PC-3 (cell line): ENCODE measurements around the gene ERBB4. TPM values are rescaled to one million over a fixed set of nuclear protein-coding genes. Genes with fewer than 3 reads are reported as not detected.

ENCODE experiments used
- ATAC-seq: fragments of 200-7000 bp; cut with Tn5 transposase; 2 replicates; pipeline ENCODE4 v1.9.1; 2020; ENCODE audit warnings: mild to moderate bottlenecking, moderate library complexity
- BruUV-seq: library from RNA; stranded (reverse); fragments of 400-500 nt; replicated peaks from 2 replicates; lab custom pipeline; 2021; lab: Mats Ljungman, UMichigan
- CTCF ChIA-PET: fragments of 300-600 bp; sonication (Branson Sonifier 250); formaldehyde crosslinking; loops from one replicate; lab custom pipeline; 2022; ENCODE audit warnings: antibody characterized with exemption; lab: Charles Lee
- POLR2A ChIA-PET: fragments of 300-600 bp; sonication (Branson Sonifier 250); formaldehyde crosslinking; loops from one replicate; lab custom pipeline; 2022; ENCODE audit warnings: antibody characterized with exemption; ENCODE audit not compliant: unreplicated experiment; lab: Charles Lee
- DNase-seq: peaks from one replicate; pipeline ENCODE4 v3.0.0-alpha.2; 2015
- H2AFZ ChIP-seq: fragments of 300-600 bp; sonication (generic); 2 replicates; pipeline ENCODE4 v1.6.0; 2016; ENCODE audit warnings: antibody characterized with exemption, low read length
- H3F3A ChIP-seq: fragments of 300-600 bp; sonication (generic); one replicate; pipeline ENCODE4 v1.6.0; 2017; ENCODE audit warnings: antibody characterized with exemption, low read length, control low read depth, mild to moderate bottlenecking; ENCODE audit not compliant: unreplicated experiment
- H3K27ac ChIP-seq: fragments of 300-600 bp; sonication (generic); 2 replicates; pipeline ENCODE4 v1.5.1; 2016; ENCODE audit warnings: mild to moderate bottlenecking, low read length
- H3K27me3 ChIP-seq: fragments of 300-600 bp; sonication (generic); 2 replicates; pipeline ENCODE4 v1.6.1; 2016; ENCODE audit warnings: low read length, mixed read lengths
- H3K36me3 ChIP-seq: fragments of 300-600 bp; sonication (generic); 2 replicates; pipeline ENCODE4 v1.6.1; 2016; ENCODE audit warnings: low read depth, mixed run types, low read length, mixed read lengths
- H3K4me1 ChIP-seq: fragments of 300-600 bp; sonication (generic); 2 replicates; pipeline ENCODE4 v1.5.1; 2016; ENCODE audit warnings: low read length; ENCODE audit not compliant: insufficient read depth
- H3K4me2 ChIP-seq: fragments of 300-600 bp; sonication (generic); 2 replicates; pipeline ENCODE4 v1.6.0; 2016; ENCODE audit warnings: low read length
- H3K4me3 ChIP-seq: fragments of 300-600 bp; sonication (generic); 2 replicates; pipeline ENCODE4 v1.5.1; 2016; ENCODE audit warnings: mild to moderate bottlenecking, low read length, mixed read lengths
- H3K79me2 ChIP-seq: fragments of 300-600 bp; sonication (generic); 2 replicates; pipeline ENCODE4 v1.6.1; 2017; ENCODE audit warnings: low read length, mixed read lengths
- H3K9ac ChIP-seq: fragments of 300-600 bp; sonication (generic); 2 replicates; pipeline ENCODE4 v1.6.0; 2016; ENCODE audit warnings: mild to moderate bottlenecking, low read length
- H3K9me2 ChIP-seq: fragments of 300-600 bp; sonication (generic); replicated peaks from 2 replicates; pipeline ENCODE4 v1.6.1; 2016; ENCODE audit warnings: mixed run types, low read length, mixed read lengths
- H3K9me3 ChIP-seq: fragments of 300-600 bp; sonication (generic); 2 replicates; pipeline ENCODE4 v1.6.1; 2016; ENCODE audit warnings: low read length, mixed read lengths
- H4K20me1 ChIP-seq: fragments of 300-600 bp; sonication (generic); 2 replicates; pipeline ENCODE4 v1.6.1; 2016; ENCODE audit warnings: low read length, mixed read lengths
- EZH2 ChIP-seq: fragments of 300-600 bp; sonication (generic); IDR thresholded peaks from one replicate; pipeline ENCODE4 v1.6.1; 2017; ENCODE audit warnings: antibody characterized with exemption, mild to moderate bottlenecking, low read length; ENCODE audit not compliant: unreplicated experiment
- EZH2phosphoT487 ChIP-seq: fragments of 300-600 bp; sonication (generic); IDR thresholded peaks from 2 replicates; pipeline ENCODE4 v1.6.1; 2018; ENCODE audit warnings: mild to moderate bottlenecking, antibody characterized with exemption, low read length, borderline replicate concordance
- intact Hi-C: fragments of 100-400 bp; cut with micrococcal nuclease; formaldehyde crosslinking; loops from 2 replicates; pipeline ENCODE4 v1.9.0; 2023
- total RNA-seq: library from RNA; depleted of rRNA; stranded (reverse); fragments of >200 nt; gene quantifications from 2 replicates; pipeline ENCODE4 v1.2.3, GENCODE V29; 2014
- TF ChIP-seq, protein P1 (sequence below): fragments of 300-600 bp; sonication (generic); conservative IDR thresholded peaks from 2 replicates; pipeline ENCODE4 v1.5.1; 2017; ENCODE audit warnings: antibody characterized with exemption, low read depth, mild to moderate bottlenecking, low read length

The ERBB4 gene
- total RNA-seq, 1 experiment from 2014 or later: under 0.01 TPM

- TF ChIP-seq EZH2phosphoT487: no peak
- TF ChIP-seq, protein P1, sequence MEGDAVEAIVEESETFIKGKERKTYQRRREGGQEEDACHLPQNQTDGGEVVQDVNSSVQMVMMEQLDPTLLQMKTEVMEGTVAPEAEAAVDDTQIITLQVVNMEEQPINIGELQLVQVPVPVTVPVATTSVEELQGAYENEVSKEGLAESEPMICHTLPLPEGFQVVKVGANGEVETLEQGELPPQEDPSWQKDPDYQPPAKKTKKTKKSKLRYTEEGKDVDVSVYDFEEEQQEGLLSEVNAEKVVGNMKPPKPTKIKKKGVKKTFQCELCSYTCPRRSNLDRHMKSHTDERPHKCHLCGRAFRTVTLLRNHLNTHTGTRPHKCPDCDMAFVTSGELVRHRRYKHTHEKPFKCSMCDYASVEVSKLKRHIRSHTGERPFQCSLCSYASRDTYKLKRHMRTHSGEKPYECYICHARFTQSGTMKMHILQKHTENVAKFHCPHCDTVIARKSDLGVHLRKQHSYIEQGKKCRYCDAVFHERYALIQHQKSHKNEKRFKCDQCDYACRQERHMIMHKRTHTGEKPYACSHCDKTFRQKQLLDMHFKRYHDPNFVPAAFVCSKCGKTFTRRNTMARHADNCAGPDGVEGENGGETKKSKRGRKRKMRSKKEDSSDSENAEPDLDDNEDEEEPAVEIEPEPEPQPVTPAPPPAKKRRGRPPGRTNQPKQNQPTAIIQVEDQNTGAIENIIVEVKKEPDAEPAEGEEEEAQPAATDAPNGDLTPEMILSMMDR: no peak
- TF ChIP-seq EZH2: no peak
- Histone ChIP-seq H2AFZ (no peak overlapping the region), H3K27ac (no peak overlapping the region), H3K4me1 (no peaks in the 10 kb centered on the region), H3K9me2 (no peaks in the 10 kb centered on the region), H3K4me2 (no peak overlapping the region), H3K79me2 (no peaks in the 10 kb centered on the region), H4K20me1 (no peaks in the 10 kb centered on the region), H3K36me3 (no peaks in the 10 kb centered on the region), H3K4me3 (no peak overlapping the region), H3F3A (no peaks in the 10 kb centered on the region), H3K27me3 (no peaks in the 10 kb centered on the region), H3K9ac (no peak overlapping the region), H3K9me3 (no peaks in the 10 kb centered on the region)
- ATAC-seq (no peak), DNase-seq (no peak)
- BruUV-seq: no TSS peak
- ChIA-PET POLR2A (no interaction called here), CTCF (no interaction called here)
- intact Hi-C loops: no loop called here
Measured at GRCh38 chr2:212346865-212347264, 191.7 kb downstream of the ERBB4 start.

DNA sequence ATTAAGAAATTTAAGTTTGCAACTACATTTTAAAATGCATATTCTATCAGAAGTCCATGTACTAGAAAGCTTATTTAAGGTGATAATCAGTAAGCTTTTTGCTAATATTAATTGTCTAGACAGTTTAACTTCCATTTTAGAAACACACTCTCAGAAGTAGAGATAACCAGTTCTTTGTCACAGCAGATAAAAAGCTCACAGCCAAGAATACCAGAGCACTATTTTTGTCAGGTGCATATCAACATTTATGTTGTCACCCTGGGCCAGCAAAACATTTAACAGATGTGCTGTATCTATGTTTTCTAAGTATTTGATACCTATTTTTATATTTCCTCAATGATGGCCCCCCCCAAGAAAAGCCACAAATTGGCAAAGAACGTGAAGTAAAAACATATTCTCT lies 192.6 kb downstream of the ERBB4 start:
- CTCF ChIA-PET: interaction anchor here (0.7 kb wide), 1 partner anchor 77 kb away, joined by 4 read pairs; no protein-coding TSS in a partner anchor
- intact Hi-C loops: no loop called here
- H3K9me3 ChIP-seq: no peaks in the 10 kb centered on the region
- no peaks in the 10 kb centered on the region for H4K20me1 ChIP-seq
- no peaks in the 10 kb centered on the region for H3F3A ChIP-seq
- no peaks in the 10 kb centered on the region for H3K79me2 ChIP-seq
- no peak overlapping the region for H3K4me2 ChIP-seq
- ATAC-seq: no peak
- TF ChIP-seq EZH2: no peak
- TF ChIP-seq, protein P1: no peak
- TF ChIP-seq EZH2phosphoT487: no peak
- no TSS peak for BruUV-seq
- H3K9ac ChIP-seq: no peak overlapping the region
- POLR2A ChIA-PET: no interaction called here
- H3K9me2 ChIP-seq: no peaks in the 10 kb centered on the region
- DNase-seq: no peak
- no peak overlapping the region for H3K4me3 ChIP-seq
- no peaks in the 10 kb centered on the region for H3K4me1 ChIP-seq
- H3K36me3 ChIP-seq: no peaks in the 10 kb centered on the region
- H3K27me3 ChIP-seq: no peaks in the 10 kb centered on the region
- no peak overlapping the region for H3K27ac ChIP-seq
- no peak overlapping the region for H2AFZ ChIP-seq

GRCh38 chr2:212344131-212344530 lies 194.5 kb downstream of the ERBB4 start:
- Histone ChIP-seq H3K9me2 (no peaks in the 10 kb centered on the region), H3K4me3 (no peak overlapping the region), H3K4me1 (no peaks in the 10 kb centered on the region), H3K36me3 (no peaks in the 10 kb centered on the region), H3K9me3 (no peaks in the 10 kb centered on the region), H2AFZ (no peak overlapping the region), H3K27me3 (no peaks in the 10 kb centered on the region), H3F3A (no peaks in the 10 kb centered on the region), H3K79me2 (no peaks in the 10 kb centered on the region), H3K9ac (no peak overlapping the region), H4K20me1 (no peaks in the 10 kb centered on the region), H3K4me2 (no peak overlapping the region), H3K27ac (no peak overlapping the region)
- intact Hi-C loops: no loop called here
- no TSS peak for BruUV-seq
- ChIA-PET POLR2A (no interaction called here), CTCF (no interaction called here)
- TF ChIP-seq, protein P1: no peak
- TF ChIP-seq EZH2: no peak
- ATAC-seq: no peak
- DNase-seq: no peak
